ENCODE data around the gene THRB.

- TF ChIP-seq CTCF (IDR thresholded peaks at IDR 0.05) (no peak), POLR2A (IDR thresholded peaks at IDR 0.05) (no peak)
These were observed 107.2 kb downstream of the THRB start for GRCh38 chr3:24387493-24387892.
